Measurements from ENCODE around the gene BAHCC1. TPM values are rescaled to one million over a fixed set of nuclear protein-coding genes. Genes with fewer than 3 reads are reported as not detected.

Gene BAHCC1
- total and polyA plus RNA-seq, 3 experiments from 2014 or later: not detected

GRCh38 chr17:81491181-81491581, 95.9 kb downstream of the BAHCC1 start:
- H3K27me3 ChIP-seq (ENCODE audit: insufficient read depth, low read length, poor library complexity, severe bottlenecking): no peaks in the 10 kb centered on the region
- Mint-ChIP-seq H3K9me3 (no peaks in the 10 kb centered on the region), H3K4me3 (peak overlapping the region in 1 of 7 donors; percentile 61), H3K27me3 (peaks cover 11 to 19% of the 10 kb centered on the region in 2 donors), H3K27ac (no peak overlapping the region), H3K36me3 (no peaks in the 10 kb centered on the region), H3K4me1 (peaks cover 0 to 8% (median 3%) of the 10 kb centered on the region in 3 donors)
- no peaks in the 10 kb centered on the region for H3K36me3 ChIP-seq (ENCODE audit: insufficient read depth, low read length)
- no peak for DNase-seq
- H3K4me3 ChIP-seq (ENCODE audit: low read length): no peak overlapping the region
- no peak overlapping the region for H3K27ac ChIP-seq (ENCODE audit: low read depth, low read length)
- no peaks in the 10 kb centered on the region for H3K4me1 ChIP-seq (ENCODE audit: insufficient read depth, low read length)
- H3K9me3 ChIP-seq (ENCODE audit: low read length): no peaks in the 10 kb centered on the region
- CTCF ChIA-PET: no interaction called here
- POLR2A ChIA-PET: no interaction called here

- Histone ChIP-seq H3K9me3 (ENCODE audit: low read length) (no peaks in the 10 kb centered on the region), H3K4me1 (ENCODE audit: insufficient read depth, low read length) (no peaks in the 10 kb centered on the region), H3K36me3 (ENCODE audit: insufficient read depth, low read length) (no peaks in the 10 kb centered on the region), H3K27me3 (ENCODE audit: insufficient read depth, low read length, poor library complexity, severe bottlenecking) (no peaks in the 10 kb centered on the region), H3K27ac (ENCODE audit: low read depth, low read length) (no peak overlapping the region), H3K4me3 (ENCODE audit: low read length) (no peak overlapping the region)
- CTCF ChIA-PET: no interaction called here
- peaks cover 0 to 6% (median 3%) of the 10 kb centered on the region in 3 donors for H3K4me1 Mint-ChIP-seq
- peaks cover 13 to 16% of the 10 kb centered on the region in 2 donors for H3K27me3 Mint-ChIP-seq
- H3K9me3 Mint-ChIP-seq: no peaks in the 10 kb centered on the region
- POLR2A ChIA-PET: no interaction called here
- no peak for DNase-seq
- no peaks in the 10 kb centered on the region for H3K36me3 Mint-ChIP-seq
- H3K27ac Mint-ChIP-seq: peak overlapping the region in 1 of 8 donors; percentile 38
- H3K4me3 Mint-ChIP-seq: no peak overlapping the region
Measured at GRCh38 chr17:81491761-81492160, 96.5 kb downstream of the BAHCC1 start.

- peak overlapping the region in 1 of 8 donors; percentile 77 for H3K27ac Mint-ChIP-seq
- H3K36me3 Mint-ChIP-seq: no peaks in the 10 kb centered on the region
- H3K4me1 Mint-ChIP-seq: peaks cover 0 to 6% (median 3%) of the 10 kb centered on the region in 3 donors
- no peaks in the 10 kb centered on the region for H3K9me3 ChIP-seq (ENCODE audit: low read length)
- ChIA-PET POLR2A (no interaction called here), CTCF (interaction anchor here (1.9 kb wide), 1 partner anchor 7 kb away, joined by 5 read pairs; no protein-coding TSS in a partner anchor)
- no peaks in the 10 kb centered on the region for H3K4me1 ChIP-seq (ENCODE audit: insufficient read depth, low read length)
- H3K27ac ChIP-seq (ENCODE audit: low read depth, low read length): no peak overlapping the region
- no peaks in the 10 kb centered on the region for H3K36me3 ChIP-seq (ENCODE audit: insufficient read depth, low read length)
- H3K4me3 Mint-ChIP-seq: no peak overlapping the region
- H3K4me3 ChIP-seq (ENCODE audit: low read length): no peak overlapping the region
- H3K27me3 ChIP-seq (ENCODE audit: insufficient read depth, low read length, poor library complexity, severe bottlenecking): no peaks in the 10 kb centered on the region
- no peaks in the 10 kb centered on the region for H3K9me3 Mint-ChIP-seq
- no peak for DNase-seq
- H3K27me3 Mint-ChIP-seq: peaks cover 12 to 16% of the 10 kb centered on the region in 2 donors
Measured at GRCh38 chr17:81492202-81492601, 96.9 kb downstream of the BAHCC1 start.

- CTCF ChIA-PET: interaction anchor here (1.9 kb wide), 1 partner anchor 8 kb away, joined by 5 read pairs; no protein-coding TSS in a partner anchor
- no peaks in the 10 kb centered on the region for H3K36me3 Mint-ChIP-seq
Measured at GRCh38 chr17:81492706-81493105, 97.4 kb downstream of the BAHCC1 start.

GRCh38 chr17:81493198-81494038, 98.2 kb downstream of the BAHCC1 start:
- H3K4me1 ChIP-seq (ENCODE audit: insufficient read depth, low read length): no peaks in the 10 kb centered on the region
- no peak overlapping the region for H3K27ac ChIP-seq (ENCODE audit: low read depth, low read length)
- ChIA-PET POLR2A (no interaction called here), CTCF (interaction anchor here (1.9 kb wide), 1 partner anchor 9 kb away, joined by 5 read pairs; no protein-coding TSS in a partner anchor)
- Mint-ChIP-seq H3K9me3 (no peaks in the 10 kb centered on the region), H3K36me3 (no peaks in the 10 kb centered on the region), H3K4me3 (no peak overlapping the region), H3K27ac (no peak overlapping the region), H3K4me1 (peaks cover 0 to 4% (median 3%) of the 10 kb centered on the region in 3 donors), H3K27me3 (peaks cover 13 to 16% of the 10 kb centered on the region in 2 donors)
- H3K4me3 ChIP-seq (ENCODE audit: low read length): no peak overlapping the region
- no peaks in the 10 kb centered on the region for H3K9me3 ChIP-seq (ENCODE audit: low read length)
- DNase-seq: no peak
- no peaks in the 10 kb centered on the region for H3K27me3 ChIP-seq (ENCODE audit: insufficient read depth, low read length, poor library complexity, severe bottlenecking)
- H3K36me3 ChIP-seq (ENCODE audit: insufficient read depth, low read length): no peaks in the 10 kb centered on the region

More at GRCh38 chr17:81492706-81493105, 97.4 kb downstream of the BAHCC1 start:
- Mint-ChIP-seq H3K9me3 (no peaks in the 10 kb centered on the region), H3K4me1 (peaks cover 0 to 4% (median 3%) of the 10 kb centered on the region in 3 donors), H3K27me3 (peaks cover 9 to 16% of the 10 kb centered on the region in 2 donors), H3K27ac (no peak overlapping the region), H3K4me3 (no peak overlapping the region)
- Histone ChIP-seq H3K4me1 (ENCODE audit: insufficient read depth, low read length) (no peaks in the 10 kb centered on the region), H3K27me3 (ENCODE audit: insufficient read depth, low read length, poor library complexity, severe bottlenecking) (no peaks in the 10 kb centered on the region), H3K36me3 (ENCODE audit: insufficient read depth, low read length) (no peaks in the 10 kb centered on the region), H3K9me3 (ENCODE audit: low read length) (no peaks in the 10 kb centered on the region), H3K4me3 (ENCODE audit: low read length) (no peak overlapping the region), H3K27ac (ENCODE audit: low read depth, low read length) (no peak overlapping the region)
- no peak for DNase-seq
- POLR2A ChIA-PET: no interaction called here

DNA sequence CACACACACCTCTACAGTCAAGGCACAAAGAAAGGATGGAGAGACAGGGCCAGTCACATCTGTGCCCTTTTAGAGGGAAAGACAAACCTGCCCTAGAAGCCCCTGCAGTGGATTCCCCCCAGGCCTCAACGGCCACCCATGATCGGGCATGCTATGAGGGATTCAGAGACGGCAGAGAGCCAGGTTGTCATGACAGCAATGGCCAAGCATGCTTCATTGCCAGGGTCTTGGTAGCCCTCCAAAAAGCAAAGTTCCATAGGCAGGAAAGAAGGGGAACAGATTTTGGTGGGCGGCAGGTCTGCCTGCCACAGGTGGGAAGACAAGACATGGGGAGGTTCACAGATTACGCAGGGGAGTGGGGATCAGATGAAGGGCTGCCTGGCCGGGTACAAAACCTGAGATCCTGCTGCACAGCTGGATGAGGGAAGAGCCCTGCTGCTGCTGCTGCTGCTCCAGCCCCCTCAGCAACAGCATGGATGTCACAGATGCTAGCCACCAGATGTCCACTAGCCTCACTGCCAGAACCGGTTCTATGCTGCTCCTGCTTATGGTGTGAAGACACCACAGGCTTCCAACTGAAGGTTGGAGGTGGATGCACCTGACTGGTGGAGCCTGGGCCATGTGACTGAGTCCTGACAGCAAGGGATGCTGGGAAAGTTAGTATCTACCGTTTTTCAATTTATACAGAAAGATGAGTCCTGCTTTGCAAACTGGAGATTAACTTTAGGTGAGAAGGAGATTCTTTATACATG, 99.5 kb downstream of the BAHCC1 start:
- Mint-ChIP-seq H3K9me3 (no peaks in the 10 kb centered on the region), H3K27ac (peak overlapping the region in 1 of 8 donors; percentile 74), H3K4me3 (no peak overlapping the region), H3K36me3 (no peaks in the 10 kb centered on the region), H3K4me1 (peaks cover 0 to under 1% (median 0%) of the 10 kb centered on the region in 3 donors), H3K27me3 (peaks cover 13 to 14% of the 10 kb centered on the region in 2 donors)
- H3K9me3 ChIP-seq (ENCODE audit: low read length): no peaks in the 10 kb centered on the region
- H3K27ac ChIP-seq (ENCODE audit: low read depth, low read length): no peak overlapping the region
- no peak for DNase-seq
- no peaks in the 10 kb centered on the region for H3K4me1 ChIP-seq (ENCODE audit: insufficient read depth, low read length)
- no peak overlapping the region for H3K4me3 ChIP-seq (ENCODE audit: low read length)
- ChIA-PET CTCF (no interaction called here), POLR2A (no interaction called here)
- no peaks in the 10 kb centered on the region for H3K27me3 ChIP-seq (ENCODE audit: insufficient read depth, low read length, poor library complexity, severe bottlenecking)
- no peaks in the 10 kb centered on the region for H3K36me3 ChIP-seq (ENCODE audit: insufficient read depth, low read length)

- no peaks in the 10 kb centered on the region for H3K36me3 Mint-ChIP-seq
- H3K27ac ChIP-seq (ENCODE audit: low read depth, low read length): no peak overlapping the region
- H3K36me3 ChIP-seq (ENCODE audit: insufficient read depth, low read length): no peaks in the 10 kb centered on the region
- no peak overlapping the region for H3K4me3 Mint-ChIP-seq
- POLR2A ChIA-PET: no interaction called here
- no peaks in the 10 kb centered on the region for H3K9me3 Mint-ChIP-seq
- no peak overlapping the region for H3K4me3 ChIP-seq (ENCODE audit: low read length)
- no peaks in the 10 kb centered on the region for H3K27me3 ChIP-seq (ENCODE audit: insufficient read depth, low read length, poor library complexity, severe bottlenecking)
- H3K4me1 ChIP-seq (ENCODE audit: insufficient read depth, low read length): no peaks in the 10 kb centered on the region
- CTCF ChIA-PET: interaction anchor here (0.9 kb wide), 1 partner anchor 14 kb away, joined by 3 read pairs; no protein-coding TSS in a partner anchor
- no peak overlapping the region for H3K27ac Mint-ChIP-seq
- DNase-seq: no peak
- no peaks in the 10 kb centered on the region for H3K4me1 Mint-ChIP-seq
- H3K9me3 ChIP-seq (ENCODE audit: low read length): no peaks in the 10 kb centered on the region
- H3K27me3 Mint-ChIP-seq: peaks cover 8% of the 10 kb centered on the region in 2 donors
Measured at GRCh38 chr17:81498953-81499600, 103.8 kb downstream of the BAHCC1 start.
